ENCODE results near the gene SERPINE3.

Gene SERPINE3

DNA sequence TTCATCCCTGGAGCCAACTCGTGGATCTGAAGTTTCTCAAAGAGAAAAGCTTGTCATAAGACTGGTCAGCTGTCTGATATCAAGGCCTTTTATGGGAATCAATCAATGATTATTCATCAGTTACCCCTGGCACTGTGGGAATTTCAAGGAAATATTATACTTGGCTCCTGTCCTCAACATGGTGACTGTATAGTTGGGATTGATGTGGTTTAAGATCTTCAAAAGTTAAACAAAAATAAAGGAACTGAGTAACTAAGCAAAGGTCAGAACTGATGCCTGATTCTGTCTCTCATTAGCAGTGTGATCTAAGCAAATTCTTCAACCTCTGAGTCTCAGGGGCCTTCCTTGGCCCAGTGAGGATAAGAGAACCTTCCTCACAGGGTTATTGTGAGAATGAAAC lies 22.2 kb upstream of the SERPINE3 start:
- no peaks in the 10 kb centered on the region for H3K9me3 Mint-ChIP-seq
- peaks cover 17% of the 10 kb centered on the region for H3K27me3 Mint-ChIP-seq (ENCODE audit: low read depth, poor library complexity)
- no peak overlapping the region for H3K27ac Mint-ChIP-seq
- TF ChIP-seq, protein P1, sequence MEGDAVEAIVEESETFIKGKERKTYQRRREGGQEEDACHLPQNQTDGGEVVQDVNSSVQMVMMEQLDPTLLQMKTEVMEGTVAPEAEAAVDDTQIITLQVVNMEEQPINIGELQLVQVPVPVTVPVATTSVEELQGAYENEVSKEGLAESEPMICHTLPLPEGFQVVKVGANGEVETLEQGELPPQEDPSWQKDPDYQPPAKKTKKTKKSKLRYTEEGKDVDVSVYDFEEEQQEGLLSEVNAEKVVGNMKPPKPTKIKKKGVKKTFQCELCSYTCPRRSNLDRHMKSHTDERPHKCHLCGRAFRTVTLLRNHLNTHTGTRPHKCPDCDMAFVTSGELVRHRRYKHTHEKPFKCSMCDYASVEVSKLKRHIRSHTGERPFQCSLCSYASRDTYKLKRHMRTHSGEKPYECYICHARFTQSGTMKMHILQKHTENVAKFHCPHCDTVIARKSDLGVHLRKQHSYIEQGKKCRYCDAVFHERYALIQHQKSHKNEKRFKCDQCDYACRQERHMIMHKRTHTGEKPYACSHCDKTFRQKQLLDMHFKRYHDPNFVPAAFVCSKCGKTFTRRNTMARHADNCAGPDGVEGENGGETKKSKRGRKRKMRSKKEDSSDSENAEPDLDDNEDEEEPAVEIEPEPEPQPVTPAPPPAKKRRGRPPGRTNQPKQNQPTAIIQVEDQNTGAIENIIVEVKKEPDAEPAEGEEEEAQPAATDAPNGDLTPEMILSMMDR (IDR thresholded peaks at IDR 0.05) = no peak
- H3K4me3 Mint-ChIP-seq = no peak overlapping the region
- peaks cover 10% of the 10 kb centered on the region for H3K4me1 Mint-ChIP-seq
- no peak for DNase-seq
- H3K36me3 Mint-ChIP-seq (ENCODE audit: low read depth) = no peaks in the 10 kb centered on the region

- Mint-ChIP-seq H3K4me3 (no peak overlapping the region), H3K27ac (no peak overlapping the region), H3K27me3 (ENCODE audit: low read depth, poor library complexity) (peaks cover 17% of the 10 kb centered on the region), H3K4me1 (peaks cover 10% of the 10 kb centered on the region), H3K9me3 (no peaks in the 10 kb centered on the region), H3K36me3 (ENCODE audit: low read depth) (no peaks in the 10 kb centered on the region)
- TF ChIP-seq, protein P1 (IDR thresholded peaks at IDR 0.05) = no peak
- DNase-seq = no peak
These were observed 21.5 kb upstream of the SERPINE3 start for GRCh38 chr13:51318015-51318414.

DNA sequence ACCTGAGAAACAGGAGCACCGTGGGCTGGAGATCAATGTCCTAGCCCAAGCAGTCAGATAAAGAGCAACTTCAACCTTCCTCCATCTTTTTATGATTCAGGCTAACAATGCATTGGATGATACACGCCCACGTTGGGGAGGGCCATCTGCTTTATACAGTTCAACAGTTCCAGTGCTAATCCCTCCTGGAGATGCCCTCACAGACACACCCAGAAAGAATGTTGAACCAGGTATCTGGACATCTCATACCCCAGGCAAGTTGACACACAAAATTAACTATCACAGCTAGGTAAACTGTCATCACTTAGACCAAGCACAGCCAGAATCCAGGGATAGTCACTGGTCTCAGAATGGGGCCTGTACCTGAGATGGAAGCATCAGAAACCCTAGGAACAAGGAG lies 20.6 kb upstream of the SERPINE3 start:
- TF ChIP-seq, protein P1 (IDR thresholded peaks at IDR 0.05) = no peak
- Mint-ChIP-seq H3K9me3 (no peaks in the 10 kb centered on the region), H3K4me3 (no peak overlapping the region), H3K27ac (no peak overlapping the region), H3K4me1 (peaks cover 10% of the 10 kb centered on the region), H3K36me3 (ENCODE audit: low read depth) (no peaks in the 10 kb centered on the region), H3K27me3 (ENCODE audit: low read depth, poor library complexity) (peaks cover 18% of the 10 kb centered on the region)
- no peak for DNase-seq

- H3K27me3 Mint-ChIP-seq (ENCODE audit: low read depth, poor library complexity) = peaks cover 19% of the 10 kb centered on the region
These were observed 17.7 kb upstream of the SERPINE3 start for GRCh38 chr13:51321836-51322235.

DNA sequence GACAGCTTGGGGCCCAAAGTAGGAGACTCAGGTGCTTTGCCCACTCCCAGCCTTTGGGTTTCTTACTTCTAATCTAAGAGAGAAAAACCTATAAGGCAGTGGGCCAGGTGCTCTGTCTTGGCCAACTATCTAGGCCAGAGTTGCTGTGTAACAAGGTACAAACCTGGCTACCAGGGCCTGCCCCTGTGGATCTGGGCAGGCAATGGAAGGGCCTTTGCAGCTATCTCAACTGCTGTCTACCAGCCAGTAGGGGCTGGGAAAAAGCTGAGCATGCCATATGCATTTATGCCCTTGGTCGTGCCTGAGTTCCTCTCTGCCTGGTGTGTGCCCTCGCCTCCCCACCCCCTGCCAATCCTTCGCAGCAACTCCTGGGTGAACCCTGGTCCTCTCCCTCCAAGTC lies 16.7 kb upstream of the SERPINE3 start:
- Mint-ChIP-seq H3K27me3 (ENCODE audit: low read depth, poor library complexity) (peaks cover 19% of the 10 kb centered on the region), H3K36me3 (ENCODE audit: low read depth) (no peaks in the 10 kb centered on the region), H3K27ac (no peak overlapping the region), H3K9me3 (no peaks in the 10 kb centered on the region), H3K4me1 (no peaks in the 10 kb centered on the region), H3K4me3 (no peak overlapping the region)
- no peak for DNase-seq
- TF ChIP-seq, protein P1 (IDR thresholded peaks at IDR 0.05) = no peak

More at GRCh38 chr13:51321836-51322235, 17.7 kb upstream of the SERPINE3 start:
- Mint-ChIP-seq H3K27ac (no peak overlapping the region), H3K36me3 (ENCODE audit: low read depth) (no peaks in the 10 kb centered on the region), H3K4me1 (no peaks in the 10 kb centered on the region), H3K4me3 (no peak overlapping the region), H3K9me3 (no peaks in the 10 kb centered on the region)
- DNase-seq = no peak
- TF ChIP-seq, protein P1 (IDR thresholded peaks at IDR 0.05) = no peak

- no peak overlapping the region for H3K27ac Mint-ChIP-seq
- H3K4me1 Mint-ChIP-seq = no peaks in the 10 kb centered on the region
- H3K9me3 Mint-ChIP-seq = no peaks in the 10 kb centered on the region
- no peak overlapping the region for H3K4me3 Mint-ChIP-seq
- no peaks in the 10 kb centered on the region for H3K36me3 Mint-ChIP-seq (ENCODE audit: low read depth)
- no peak for DNase-seq
- TF ChIP-seq, protein P1 (IDR thresholded peaks at IDR 0.05) = no peak
- peaks cover 19% of the 10 kb centered on the region for H3K27me3 Mint-ChIP-seq (ENCODE audit: low read depth, poor library complexity)
These were observed 15.5 kb upstream of the SERPINE3 start for GRCh38 chr13:51323824-51324511.

Data from nephron progenitor cell (in vitro differentiated cells).